Activated CD8-positive, alpha-beta memory T cell treated with anti-CD3 and anti-CD28 coated beads, Interleukin-2, amount 50 U/mL, for 1 hour (primary cell): ENCODE results near the gene CD19.
"Not testable (repeated sequence)": the region's sequence is repeated elsewhere in the genome, so short reads cannot be mapped to it uniquely, and the experiment has no call there.

ENCODE experiments used
- DNase-seq: peaks from one replicate; pipeline ENCODE4 v3.0.0-alpha.2; 2020; ENCODE audit errors: extremely low read depth

The CD19 gene

DNA sequence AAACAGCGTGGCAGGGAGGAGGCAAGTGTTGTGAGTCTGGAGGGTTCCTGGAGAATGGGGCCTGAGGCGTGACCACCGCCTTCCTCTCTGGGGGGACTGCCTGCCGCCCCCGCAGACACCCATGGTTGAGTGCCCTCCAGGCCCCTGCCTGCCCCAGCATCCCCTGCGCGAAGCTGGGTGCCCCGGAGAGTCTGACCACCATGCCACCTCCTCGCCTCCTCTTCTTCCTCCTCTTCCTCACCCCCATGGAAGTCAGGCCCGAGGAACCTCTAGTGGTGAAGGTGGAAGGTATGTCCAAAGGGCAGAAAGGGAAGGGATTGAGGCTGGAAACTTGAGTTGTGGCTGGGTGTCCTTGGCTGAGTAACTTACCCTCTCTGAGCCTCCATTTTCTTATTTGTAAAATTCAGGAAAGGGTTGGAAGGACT lies at the start of gene CD19:
TSS of gene CD19 (plus strand) at position 171 of the 425 bp plus-strand sequence. CDS start at position 201, 30 bp downstream.
- no peak for DNase-seq

- DNase-seq = no peak
These were observed 49.1 kb upstream of the CD19 start for GRCh38 chr16:28882551-28883160.

DNA sequence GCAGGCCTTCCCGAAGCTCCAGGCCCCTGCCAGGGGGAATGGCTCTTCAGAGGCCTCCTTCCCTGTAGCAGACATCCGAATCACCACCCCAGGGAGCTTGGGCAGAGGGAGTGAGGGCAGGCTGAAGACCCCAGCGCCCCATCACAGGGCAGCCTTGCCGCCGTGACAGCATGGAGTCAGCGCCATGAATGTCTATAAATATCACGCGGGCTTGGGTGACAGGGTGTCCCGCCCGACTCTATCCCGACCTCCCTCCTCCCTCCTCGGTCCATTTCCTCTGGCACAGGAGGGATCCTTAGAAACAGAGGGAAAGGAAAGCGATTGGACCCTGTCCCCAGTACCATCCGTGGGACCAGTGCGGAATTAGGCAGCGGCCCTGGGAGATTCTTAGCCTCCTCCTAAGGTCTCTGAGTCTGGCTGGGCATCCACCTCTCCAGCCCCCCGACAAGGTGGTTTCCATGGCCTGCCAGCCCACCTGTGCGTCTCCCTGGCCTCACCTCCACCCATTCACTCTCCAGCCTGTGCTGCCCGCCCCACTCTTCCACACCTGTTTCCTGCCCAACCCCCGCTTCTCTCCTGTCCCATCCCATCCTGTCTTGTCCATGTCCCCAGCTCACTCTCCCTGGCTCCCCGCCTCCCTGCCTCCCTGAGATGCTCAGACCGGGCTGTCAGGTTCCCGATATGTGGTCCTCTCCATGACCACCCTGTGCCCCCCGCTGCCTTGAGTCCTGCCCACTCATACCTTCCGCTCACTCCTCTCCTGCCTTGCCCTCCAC lies 48.4 kb upstream of the CD19 start:
- no peak for DNase-seq

- no peak for DNase-seq
These were observed 47.7 kb upstream of the CD19 start for GRCh38 chr16:28884045-28884444.

- no peak for DNase-seq
These were observed 44.8 kb upstream of the CD19 start for GRCh38 chr16:28886945-28887344.

DNA sequence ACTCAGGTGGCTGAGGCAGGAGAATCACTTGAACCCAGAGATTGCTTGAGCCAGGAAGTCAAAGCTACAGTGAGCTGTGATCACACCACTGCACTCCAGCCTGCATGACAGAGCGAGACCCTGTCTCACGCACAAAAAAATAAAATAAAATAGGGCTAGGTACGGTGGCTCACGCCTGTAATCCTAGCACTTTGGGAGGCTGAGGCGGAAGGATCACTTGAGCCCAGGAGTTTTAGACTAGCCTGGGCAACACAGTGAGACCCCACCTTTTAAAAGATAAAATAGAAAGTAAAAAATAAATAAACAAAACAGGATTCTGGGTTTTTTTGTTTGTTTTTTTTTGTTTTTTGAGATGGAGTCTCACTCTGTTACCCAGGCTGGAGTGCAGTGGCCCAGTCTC lies 41.4 kb upstream of the CD19 start:
- DNase-seq = not testable (repeated sequence)

DNA sequence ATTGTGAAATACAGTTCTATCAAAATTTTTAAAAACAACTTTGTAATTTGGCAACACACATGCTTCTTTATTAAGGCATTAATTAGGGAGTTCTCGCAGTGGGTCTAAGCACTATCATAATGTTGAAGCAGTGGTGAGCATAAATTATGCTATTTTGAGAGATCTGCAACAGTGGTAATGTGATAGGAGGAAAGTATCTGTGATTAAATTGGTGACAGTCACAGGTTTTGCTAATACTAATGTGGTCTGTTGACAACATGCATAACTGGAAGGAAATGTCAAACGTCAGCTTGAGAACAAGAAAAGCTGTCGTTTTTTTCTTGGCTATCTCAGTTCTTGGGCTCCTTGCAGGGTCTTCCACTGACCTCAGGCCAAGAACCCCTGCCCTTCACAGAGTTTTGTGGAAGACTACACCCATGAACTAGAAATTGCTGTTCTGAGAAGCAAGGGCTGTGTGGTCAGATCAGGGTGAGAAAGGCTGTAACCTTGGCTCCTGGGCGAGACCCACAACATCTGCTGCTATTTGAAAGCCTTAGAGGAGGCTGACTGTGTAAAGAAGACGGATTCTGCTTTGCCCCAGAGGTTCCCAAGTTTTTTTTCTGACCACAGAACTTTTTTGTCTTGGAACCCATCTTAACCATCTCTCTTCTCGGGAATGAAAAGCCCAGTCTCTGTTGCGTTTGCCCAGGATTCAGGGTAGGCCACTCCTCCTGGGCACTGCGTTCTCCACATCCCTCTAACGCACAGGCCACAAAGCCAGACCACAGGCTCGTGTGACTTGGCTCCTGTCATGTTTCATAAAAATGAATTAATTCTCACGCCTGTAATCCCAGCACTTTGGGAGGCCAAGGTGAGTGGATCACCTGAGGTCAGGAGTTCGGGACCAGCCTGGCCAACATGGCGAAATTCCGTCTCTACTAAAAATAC lies 39.5 kb upstream of the CD19 start:
- no peak for DNase-seq

DNA sequence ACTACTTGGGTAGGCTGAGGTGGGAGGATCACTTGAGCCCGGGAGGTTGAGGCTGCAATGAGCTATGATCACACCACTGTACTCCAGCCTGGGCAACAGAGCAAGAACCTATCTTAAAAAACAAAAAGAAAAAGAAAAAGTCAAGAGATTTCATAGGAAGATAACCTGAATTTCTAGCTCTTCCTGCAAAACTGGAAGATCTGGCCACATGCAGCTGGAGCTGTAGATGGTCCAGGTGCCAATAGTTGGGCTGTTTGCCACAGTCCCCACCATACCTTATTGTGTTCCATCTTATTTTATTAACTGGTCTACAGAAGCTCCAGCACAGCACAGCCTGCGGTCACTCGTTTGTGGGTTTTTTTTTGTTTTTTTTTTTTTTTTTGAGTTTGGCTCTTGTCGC lies 38.5 kb upstream of the CD19 start:
- no peak for DNase-seq

DNA sequence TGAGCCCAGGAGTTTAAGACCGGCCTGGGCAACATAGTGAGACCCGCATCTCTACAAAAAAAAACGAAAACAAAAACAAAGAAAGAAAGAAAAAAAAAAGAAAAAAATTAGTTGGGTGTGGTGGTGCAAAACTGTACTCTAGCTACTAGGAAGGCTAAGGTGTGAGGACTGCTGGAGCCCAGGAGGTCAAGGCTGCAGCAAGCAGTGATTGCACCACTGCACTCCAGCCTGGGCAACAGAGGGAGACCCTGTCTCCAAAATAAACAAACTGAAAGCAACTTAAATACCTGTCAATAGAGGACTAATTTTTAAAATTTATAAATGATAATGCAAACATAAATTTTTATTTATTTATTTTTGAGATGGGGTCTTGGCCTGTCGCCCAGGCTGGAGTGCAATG lies 36.2 kb upstream of the CD19 start:
- no peak for DNase-seq

DNA sequence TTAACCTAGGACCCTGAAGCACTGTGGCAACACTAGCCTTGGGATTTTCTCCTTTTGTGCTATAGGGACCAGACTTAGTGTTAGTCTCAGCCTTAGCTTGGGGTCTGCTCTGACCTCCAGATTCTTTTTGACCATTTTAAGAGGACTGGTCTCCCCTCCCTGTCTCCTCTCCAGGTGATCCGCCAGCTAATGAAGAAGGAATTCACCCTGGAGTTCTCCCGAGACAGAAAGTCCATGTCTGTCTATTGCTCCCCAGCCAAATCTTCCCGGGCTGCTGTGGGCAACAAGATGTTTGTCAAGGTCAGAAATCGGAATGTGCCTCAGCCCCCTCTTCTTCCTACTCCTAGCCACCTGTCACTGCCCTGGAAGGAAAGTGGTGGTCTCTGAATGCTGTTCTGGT lies 33.9 kb upstream of the CD19 start:
- DNase-seq = no peak

DNA sequence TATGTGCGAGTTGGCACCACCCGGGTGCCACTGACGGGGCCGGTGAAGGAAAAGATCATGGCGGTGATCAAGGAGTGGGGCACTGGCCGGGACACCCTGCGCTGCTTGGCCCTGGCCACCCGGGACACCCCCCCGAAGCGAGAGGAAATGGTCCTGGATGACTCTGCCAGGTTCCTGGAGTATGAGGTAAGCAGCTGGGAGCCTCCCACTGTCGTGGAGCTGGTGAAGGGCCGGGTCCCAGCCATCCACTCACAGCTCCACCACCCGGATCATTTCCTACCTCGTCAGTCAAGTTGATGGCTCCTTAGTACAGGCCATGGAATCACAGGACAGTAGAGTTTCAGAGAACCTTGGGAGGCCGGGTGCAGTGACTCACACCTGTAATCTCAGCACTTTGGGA lies 33.5 kb upstream of the CD19 start:
- DNase-seq = no peak

- DNase-seq = no peak
These were observed 32.8 kb upstream of the CD19 start for GRCh38 chr16:28898942-28899341.

GRCh38 chr16:28899882-28900590 lies 31.7 kb upstream of the CD19 start:
- no peak for DNase-seq

DNA sequence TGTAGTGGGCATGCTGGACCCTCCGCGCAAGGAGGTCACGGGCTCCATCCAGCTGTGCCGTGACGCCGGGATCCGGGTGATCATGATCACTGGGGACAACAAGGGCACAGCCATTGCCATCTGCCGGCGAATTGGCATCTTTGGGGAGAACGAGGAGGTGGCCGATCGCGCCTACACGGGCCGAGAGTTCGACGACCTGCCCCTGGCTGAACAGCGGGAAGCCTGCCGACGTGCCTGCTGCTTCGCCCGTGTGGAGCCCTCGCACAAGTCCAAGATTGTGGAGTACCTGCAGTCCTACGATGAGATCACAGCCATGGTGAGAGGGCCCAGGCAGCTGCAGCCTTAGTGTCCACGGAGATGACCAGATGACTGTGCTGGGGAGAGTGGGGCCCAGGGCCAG lies 31.2 kb upstream of the CD19 start:
- no peak for DNase-seq

DNA sequence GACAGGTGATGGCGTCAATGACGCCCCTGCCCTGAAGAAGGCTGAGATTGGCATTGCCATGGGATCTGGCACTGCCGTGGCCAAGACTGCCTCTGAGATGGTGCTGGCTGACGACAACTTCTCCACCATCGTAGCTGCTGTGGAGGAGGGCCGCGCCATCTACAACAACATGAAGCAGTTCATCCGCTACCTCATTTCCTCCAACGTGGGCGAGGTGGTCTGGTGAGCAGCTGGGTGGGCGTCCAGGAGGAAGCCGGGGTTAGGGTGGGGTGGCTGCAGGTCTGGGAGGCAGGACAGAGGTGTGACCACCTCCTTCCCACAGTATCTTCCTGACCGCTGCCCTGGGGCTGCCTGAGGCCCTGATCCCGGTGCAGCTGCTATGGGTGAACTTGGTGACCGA lies 29.9 kb upstream of the CD19 start:
- DNase-seq = no peak

GRCh38 chr16:28902909-28903308 lies 28.9 kb upstream of the CD19 start:
- no peak for DNase-seq

GRCh38 chr16:28903344-28904042 lies 28.3 kb upstream of the CD19 start:
- DNase-seq = no peak

GRCh38 chr16:28904363-28904762 lies 27.4 kb upstream of the CD19 start:
- DNase-seq = no peak

GRCh38 chr16:28904828-28905227 lies 26.9 kb upstream of the CD19 start:
- DNase-seq = no peak

GRCh38 chr16:28905229-28905754 lies 26.5 kb upstream of the CD19 start:
- no peak for DNase-seq

GRCh38 chr16:28905800-28906372 lies 25.9 kb upstream of the CD19 start:
- no peak for DNase-seq
